SKM-1 treated with dmso at 0.1 percent for 144 hours (cell line): Measurements from ENCODE around the gene ANKRD22.

Experiments
- DNase-seq: peaks from one replicate; lab custom pipeline; 2025; ENCODE audit not compliant: unreplicated experiment; lab: John Stamatoyannopoulos, UW

The ANKRD22 gene

GRCh38 chr10:88879534-88880281, 28.1 kb upstream of the ANKRD22 start, which contains the start of gene STAMBPL1:
STAMBPL1 (plus strand) TSS chr10:88880245; CDS start chr10:88901709, 21,464 bp downstream.
- DNase-seq: peak; percentile 68

- no peak for DNase-seq
Observed at GRCh38 chr10:88877298-88877697, 25.7 kb upstream of the ANKRD22 start.

GRCh38 chr10:88875081-88875480, 23.4 kb upstream of the ANKRD22 start:
- no peak for DNase-seq

GRCh38 chr10:88874281-88874680, 22.6 kb upstream of the ANKRD22 start:
- no peak for DNase-seq

GRCh38 chr10:88873757-88874156, 22.1 kb upstream of the ANKRD22 start:
- DNase-seq: no peak

GRCh38 chr10:88870089-88870488, 18.4 kb upstream of the ANKRD22 start:
- DNase-seq: no peak

GRCh38 chr10:88866454-88866853, 14.8 kb upstream of the ANKRD22 start:
- DNase-seq: no peak

- DNase-seq: peak; percentile 15
Observed at GRCh38 chr10:88865281-88865876, 13.7 kb upstream of the ANKRD22 start.

GRCh38 chr10:88861036-88861435, 9.4 kb upstream of the ANKRD22 start:
- no peak for DNase-seq

GRCh38 chr10:88858491-88858890, 6.8 kb upstream of the ANKRD22 start:
- DNase-seq: no peak

GRCh38 chr10:88857831-88858230, 6.2 kb upstream of the ANKRD22 start:
- DNase-seq: no peak

GRCh38 chr10:88854684-88855083, 3.0 kb upstream of the ANKRD22 start:
- DNase-seq: no peak

- DNase-seq: peak; percentile 98
Observed at GRCh38 chr10:88853155-88853881, 1.7 kb upstream of the ANKRD22 start.

- DNase-seq: no peak
Observed at GRCh38 chr10:88852327-88852726, 683 bp upstream of the ANKRD22 start.

GRCh38 chr10:88850712-88851111, 932 bp downstream of the ANKRD22 start:
- DNase-seq: no peak

- DNase-seq: no peak
Observed at GRCh38 chr10:88849234-88849633, 2.4 kb downstream of the ANKRD22 start.

GRCh38 chr10:88848499-88848898, 3.1 kb downstream of the ANKRD22 start:
- DNase-seq: no peak

GRCh38 chr10:88843171-88843570, 8.5 kb downstream of the ANKRD22 start:
- DNase-seq: no peak

GRCh38 chr10:88841316-88842111, 10.1 kb downstream of the ANKRD22 start:
- no peak for DNase-seq

GRCh38 chr10:88840881-88841280, 10.8 kb downstream of the ANKRD22 start:
- DNase-seq: no peak

- no peak for DNase-seq
Observed at GRCh38 chr10:88840104-88840503, 11.5 kb downstream of the ANKRD22 start.
